Globus pallidus (tissue), 1 donor: ENCODE measurements around the gene POLR2H.
A peak's percentile ranks its signal among the peaks of the same experiment; 100 is the strongest.

ENCODE experiments used
- DNase-seq: peaks from one replicate; pipeline ENCODE4 v3.0.0-alpha.2; 2015; ENCODE audit warnings: low spot score

POLR2H gene

GRCh38 chr3:184387174-184387714, 25.7 kb downstream of the POLR2H start:
- DNase-seq: no peak

- no peak for DNase-seq
Observed at GRCh38 chr3:184388164-184388935, 26.8 kb downstream of the POLR2H start.

GRCh38 chr3:184388936-184389230, 27.4 kb downstream of the POLR2H start:
- no peak for DNase-seq

GRCh38 chr3:184389384-184389783, 27.9 kb downstream of the POLR2H start:
- DNase-seq: no peak

GRCh38 chr3:184389935-184390528, 28.5 kb downstream of the POLR2H start:
- no peak for DNase-seq

- no peak for DNase-seq
Observed at GRCh38 chr3:184391266-184391665, 29.8 kb downstream of the POLR2H start.

- DNase-seq: no peak
Observed at GRCh38 chr3:184395320-184395660, 33.8 kb downstream of the POLR2H start.

GRCh38 chr3:184399410-184399809, 37.9 kb downstream of the POLR2H start:
- no peak for DNase-seq

- DNase-seq: no peak
Observed at GRCh38 chr3:184405075-184406030, 43.8 kb downstream of the POLR2H start.

- no peak for DNase-seq
Observed at GRCh38 chr3:184409331-184409926, 47.9 kb downstream of the POLR2H start.

GRCh38 chr3:184409946-184410500, 48.5 kb downstream of the POLR2H start:
- no peak for DNase-seq

- DNase-seq: no peak
Observed at GRCh38 chr3:184414418-184415202, 53.1 kb downstream of the POLR2H start.

- DNase-seq: no peak
Observed at GRCh38 chr3:184415203-184415490, 53.6 kb downstream of the POLR2H start.

GRCh38 chr3:184417619-184418327, 56.3 kb downstream of the POLR2H start:
- peak; percentile 51 for DNase-seq
